Endodermal cell (in vitro differentiated cells): ENCODE data around the gene SH3GL2. TPM values are rescaled to one million over a fixed set of nuclear protein-coding genes. Genes with fewer than 3 reads are reported as not detected.
"Not testable (repeated sequence)": the region's sequence is repeated elsewhere in the genome, so short reads cannot be mapped to it uniquely, and the experiment has no call there.

Experiments
- DNase-seq: peaks from one replicate; pipeline ENCODE4 v3.0.0-alpha.2; 2017
- H3K27ac ChIP-seq: 2 replicates; pipeline ENCODE4 v1.5.1; 2013; ENCODE audit warnings: mild to moderate bottlenecking, low read depth, low read length, moderate library complexity
- H3K27me3 ChIP-seq: 2 replicates; pipeline ENCODE4 v1.6.1; 2013; ENCODE audit warnings: mild to moderate bottlenecking, low read length, moderate library complexity; ENCODE audit not compliant: insufficient read depth, control insufficient read depth, poor library complexity, severe bottlenecking
- H3K36me3 ChIP-seq: 2 replicates; pipeline ENCODE4 v1.7.0; 2013; ENCODE audit warnings: mild to moderate bottlenecking, low read length, moderate library complexity; ENCODE audit not compliant: control insufficient read depth, insufficient read depth
- H3K4me1 ChIP-seq: one replicate; pipeline ENCODE4 v1.7.0; 2013; ENCODE audit warnings: low read length; ENCODE audit not compliant: control insufficient read depth, insufficient read depth
- H3K4me3 ChIP-seq: 2 replicates; pipeline ENCODE4 v1.5.1; 2013; ENCODE audit warnings: mild to moderate bottlenecking, low read length, moderate library complexity
- H3K9ac ChIP-seq: 2 replicates; pipeline ENCODE4 v1.6.1; 2013; ENCODE audit warnings: mild to moderate bottlenecking, low read length, moderate library complexity; ENCODE audit not compliant: poor library complexity, severe bottlenecking; ENCODE audit errors: extremely low read depth
- H3K9me3 ChIP-seq: 2 replicates; pipeline ENCODE4 v1.6.1; 2013; ENCODE audit warnings: mild to moderate bottlenecking, low read length, moderate library complexity; ENCODE audit not compliant: control insufficient read depth
- H3K27ac Mint-ChIP-seq: 2 replicates; pipeline ENCODE4 v1.8.0; 2020; ENCODE audit warnings: mixed read lengths
- H3K27me3 Mint-ChIP-seq: 2 replicates; pipeline ENCODE4 v1.8.0; 2021; ENCODE audit warnings: mild to moderate bottlenecking, mixed read lengths; ENCODE audit not compliant: insufficient read depth
- H3K36me3 Mint-ChIP-seq: 2 replicates; pipeline ENCODE4 v1.8.0; 2020; ENCODE audit warnings: low read depth, mixed read lengths
- H3K4me1 Mint-ChIP-seq: 2 replicates; pipeline ENCODE4 v1.8.0; 2020; ENCODE audit warnings: mixed read lengths
- H3K4me3 Mint-ChIP-seq: 2 replicates; pipeline ENCODE4 v1.8.0; 2020; ENCODE audit warnings: mild to moderate bottlenecking, moderate library complexity, mixed read lengths
- H3K9me3 Mint-ChIP-seq: 2 replicates; pipeline ENCODE4 v1.8.0; 2020; ENCODE audit warnings: mild to moderate bottlenecking, mixed read lengths
- CTCF ChIP-seq: fragments of 200-600 bp; sonication (generic); conservative IDR thresholded peaks from 2 replicates; pipeline ENCODE4 v1.5.0; 2021; ENCODE audit warnings: antibody characterized with exemption, mild to moderate bottlenecking
- WGBS, 2 experiments: methylation state at CpG; one replicate each; pipeline versions ENCODE4 v1.1.5 to v1.1.7; 2013; ENCODE audit warnings: missing lambda C conversion rate in 2 of 2, mixed read lengths in 1 of 2; ENCODE audit not compliant: insufficient coverage in 1 of 2, insufficient read length in 1 of 2; 5-methylcytosine and 5-hydroxymethylcytosine counted together
- total RNA-seq, 2 donors: library from RNA; stranded (reverse); fragmentation: NEBNext Ultra II Directional in 1 of 2; extraction: Animal tissue kit (Norgen Biotek cat#: 25700) in 1 of 2; gene quantifications; 2 replicates in 1 of 2; 3 replicates in 1 of 2; pipeline ENCODE4 v1.2.1, GENCODE V29; 2021

The SH3GL2 gene
- total RNA-seq, 2 donors from 2014 or later = 3.7 to 7.7 TPM

GRCh38 chr9:17760250-17760649 is 181.4 kb downstream of the SH3GL2 start:
- no peak overlapping the region for H3K4me3 ChIP-seq
- Mint-ChIP-seq H3K27me3 (no peaks in the 10 kb centered on the region), H3K4me3 (no peak overlapping the region), H3K4me1 (no peaks in the 10 kb centered on the region), H3K27ac (no peak overlapping the region), H3K36me3 (no peaks in the 10 kb centered on the region), H3K9me3 (peaks cover 2% of the 10 kb centered on the region)
- H3K36me3 ChIP-seq = no peaks in the 10 kb centered on the region
- no CpG with 5 or more reads among the region's 2 CpGs for WGBS, 2 experiments
- DNase-seq = no peak
- no peak overlapping the region for H3K27ac ChIP-seq
- H3K27me3 ChIP-seq = no peaks in the 10 kb centered on the region
- H3K9ac ChIP-seq = no peak overlapping the region
- no peaks in the 10 kb centered on the region for H3K9me3 ChIP-seq
- TF ChIP-seq CTCF = no peak
- no peaks in the 10 kb centered on the region for H3K4me1 ChIP-seq

- 73 to 100% methylated on average over 3 to 5 of the region's 6 CpGs for WGBS, 2 experiments
- no peaks in the 10 kb centered on the region for H3K27me3 ChIP-seq
- no peak overlapping the region for H3K27ac ChIP-seq
- no peaks in the 10 kb centered on the region for H3K9me3 Mint-ChIP-seq
- H3K36me3 ChIP-seq = no peaks in the 10 kb centered on the region
- DNase-seq = no peak
- H3K36me3 Mint-ChIP-seq = no peaks in the 10 kb centered on the region
- no peak overlapping the region for H3K4me3 ChIP-seq
- no peaks in the 10 kb centered on the region for H3K9me3 ChIP-seq
- H3K4me1 ChIP-seq = no peaks in the 10 kb centered on the region
- no peak overlapping the region for H3K27ac Mint-ChIP-seq
- no peaks in the 10 kb centered on the region for H3K4me1 Mint-ChIP-seq
- no peaks in the 10 kb centered on the region for H3K27me3 Mint-ChIP-seq
- H3K9ac ChIP-seq = no peak overlapping the region
- no peak overlapping the region for H3K4me3 Mint-ChIP-seq
- TF ChIP-seq CTCF = no peak
These were observed 183.3 kb downstream of the SH3GL2 start for GRCh38 chr9:17761984-17762676.

GRCh38 chr9:17764306-17764705 is 185.4 kb downstream of the SH3GL2 start:
- H3K36me3 Mint-ChIP-seq = no peaks in the 10 kb centered on the region
- H3K9me3 ChIP-seq = no peaks in the 10 kb centered on the region
- 94% methylated on average over 3 of the region's 3 CpGs; no CpG with 5 or more reads in 1 of the 2 experiments for WGBS, 2 experiments
- H3K4me1 ChIP-seq = no peaks in the 10 kb centered on the region
- TF ChIP-seq CTCF = no peak
- H3K4me3 Mint-ChIP-seq = no peak overlapping the region
- H3K4me3 ChIP-seq = no peak overlapping the region
- no peaks in the 10 kb centered on the region for H3K27me3 Mint-ChIP-seq
- H3K9ac ChIP-seq = no peak overlapping the region
- H3K4me1 Mint-ChIP-seq = no peaks in the 10 kb centered on the region
- no peak overlapping the region for H3K27ac Mint-ChIP-seq
- no peaks in the 10 kb centered on the region for H3K9me3 Mint-ChIP-seq
- no peaks in the 10 kb centered on the region for H3K27me3 ChIP-seq
- DNase-seq = no peak
- H3K36me3 ChIP-seq = no peaks in the 10 kb centered on the region
- H3K27ac ChIP-seq = no peak overlapping the region

GRCh38 chr9:17765131-17765530 is 186.3 kb downstream of the SH3GL2 start:
- not testable (repeated sequence) for H3K4me1 Mint-ChIP-seq

More at GRCh38 chr9:17765131-17765530, 186.3 kb downstream of the SH3GL2 start:
- not testable (repeated sequence) for H3K27ac ChIP-seq, H3K4me1 ChIP-seq, DNase-seq, H3K9ac ChIP-seq, H3K36me3 Mint-ChIP-seq, H3K36me3 ChIP-seq, H3K9me3 Mint-ChIP-seq, H3K9me3 ChIP-seq, H3K4me3 ChIP-seq, H3K27me3 Mint-ChIP-seq, H3K27ac Mint-ChIP-seq, H3K4me3 Mint-ChIP-seq, H3K27me3 ChIP-seq
- WGBS, 2 experiments = 80 to 98% methylated on average over 1 to 4 of the region's 4 CpGs
